GM18508 (cell line): ENCODE data around the gene ATP1A1.

Experiments used
- ATAC-seq: cut with Tn5 transposase; IDR thresholded peaks from one replicate; pipeline ENCODE4 v1.9.1; 2021; ENCODE audit warnings: moderate number of reproducible peaks; ENCODE audit not compliant: insufficient read depth, unreplicated experiment

The ATP1A1 gene

DNA sequence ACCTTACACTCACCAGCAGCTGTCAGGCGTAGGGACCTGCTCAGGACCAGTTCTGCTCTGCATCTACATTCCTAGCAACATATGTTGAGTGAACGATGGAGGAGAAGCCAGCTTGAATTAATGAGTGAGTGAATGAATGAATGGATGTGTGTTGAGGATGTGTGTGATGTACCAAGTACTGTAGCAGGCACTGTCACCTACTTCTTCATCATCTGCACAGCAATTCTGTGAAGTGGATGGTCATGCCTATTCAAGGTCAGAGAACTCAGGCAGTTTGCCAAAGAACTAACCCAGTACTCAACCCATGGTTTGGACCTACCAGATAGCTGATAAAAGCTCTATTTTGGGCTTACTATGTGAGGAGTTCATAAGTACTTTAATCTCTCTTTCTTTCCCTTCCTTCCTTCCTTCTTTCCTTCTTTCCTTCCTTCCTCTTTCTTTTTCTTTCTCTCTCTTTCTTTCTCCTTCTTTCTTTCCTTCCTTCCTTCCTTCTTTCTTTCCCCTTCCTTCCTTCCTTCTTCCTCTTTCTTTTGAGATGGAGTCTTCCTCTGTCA lies 56.9 kb downstream of the ATP1A1 start:
- ATAC-seq: no peak

DNA sequence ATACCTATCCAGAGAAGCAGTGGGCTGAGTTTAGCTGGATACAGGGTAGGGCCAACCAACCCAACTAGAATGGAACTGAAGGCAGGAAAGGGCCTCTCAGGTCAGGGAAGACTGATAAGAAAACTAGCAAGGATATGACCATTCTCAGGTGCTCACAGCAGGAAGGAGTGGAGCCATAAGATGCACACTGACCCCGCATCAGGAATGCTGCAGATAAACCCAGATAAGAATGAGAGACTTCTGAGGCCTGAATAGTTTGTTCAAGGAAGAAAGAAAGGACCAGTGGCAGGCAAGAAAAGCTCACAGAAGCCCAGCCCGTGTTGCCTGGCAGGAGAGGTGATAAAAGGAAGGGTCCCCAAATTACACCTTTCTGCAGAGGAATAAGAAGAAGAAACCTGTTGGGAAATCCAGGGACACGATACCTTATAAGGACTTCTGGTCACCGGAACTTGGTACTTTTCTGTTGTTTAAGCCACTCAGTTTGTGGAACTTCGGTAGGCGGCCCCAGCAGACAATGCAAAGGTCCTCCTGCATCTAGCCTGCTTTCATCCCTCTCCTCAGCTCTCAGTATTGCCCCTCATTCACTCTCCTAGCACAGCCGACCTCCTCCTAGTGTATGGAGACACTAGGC lies 58.9 kb downstream of the ATP1A1 start:
- ATAC-seq: no peak

DNA sequence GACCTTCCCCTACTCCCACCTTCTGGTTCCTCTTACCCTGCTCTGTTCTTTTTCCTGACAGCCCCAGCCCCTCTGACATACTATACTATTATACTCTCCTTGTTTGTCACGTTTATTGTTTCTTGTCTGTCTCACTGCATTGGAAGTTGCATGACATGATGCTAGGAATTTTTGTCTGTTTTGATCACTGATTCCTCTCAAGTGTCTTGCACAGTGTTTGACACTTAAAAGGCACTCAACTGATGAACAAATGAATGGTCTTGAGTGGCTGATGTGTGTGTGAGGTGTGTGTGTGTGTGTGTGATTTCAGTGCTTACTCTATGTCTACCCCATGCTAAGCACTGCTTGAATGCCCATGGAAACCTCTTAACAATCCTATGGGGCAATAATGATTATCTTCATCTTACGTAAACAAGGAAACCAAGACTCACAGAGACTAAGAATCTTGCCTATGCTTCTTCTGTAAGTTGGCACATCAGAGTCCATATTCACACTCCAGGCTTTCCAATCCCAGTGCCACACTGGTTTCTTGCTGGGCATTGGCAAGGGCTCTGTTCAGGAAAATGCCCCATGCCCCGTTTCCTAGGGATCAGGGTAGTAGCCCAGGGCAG lies 59.7 kb downstream of the ATP1A1 start:
- ATAC-seq: no peak

GRCh38 chr1:116433275-116434257 lies 60.5 kb downstream of the ATP1A1 start:
- no peak for ATAC-seq

DNA sequence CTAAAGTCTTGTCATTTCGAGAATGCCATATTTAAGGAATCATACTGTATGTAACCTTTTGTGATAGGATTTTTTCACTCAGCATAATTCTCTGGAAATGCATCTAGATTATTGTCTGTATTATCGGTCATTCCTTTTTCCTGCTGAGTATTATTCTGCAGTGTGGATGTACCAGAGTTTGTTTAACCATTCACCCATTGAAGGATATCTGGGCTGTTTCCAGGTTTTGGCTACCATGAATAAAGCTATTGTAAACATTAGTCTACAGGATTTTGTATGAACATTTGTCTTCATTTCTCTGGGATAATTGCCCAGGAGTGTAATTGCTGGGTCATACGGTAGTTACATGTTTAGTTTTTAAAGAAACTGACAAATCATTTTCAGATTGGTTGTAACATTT lies 61.8 kb downstream of the ATP1A1 start:
- ATAC-seq: no peak

DNA sequence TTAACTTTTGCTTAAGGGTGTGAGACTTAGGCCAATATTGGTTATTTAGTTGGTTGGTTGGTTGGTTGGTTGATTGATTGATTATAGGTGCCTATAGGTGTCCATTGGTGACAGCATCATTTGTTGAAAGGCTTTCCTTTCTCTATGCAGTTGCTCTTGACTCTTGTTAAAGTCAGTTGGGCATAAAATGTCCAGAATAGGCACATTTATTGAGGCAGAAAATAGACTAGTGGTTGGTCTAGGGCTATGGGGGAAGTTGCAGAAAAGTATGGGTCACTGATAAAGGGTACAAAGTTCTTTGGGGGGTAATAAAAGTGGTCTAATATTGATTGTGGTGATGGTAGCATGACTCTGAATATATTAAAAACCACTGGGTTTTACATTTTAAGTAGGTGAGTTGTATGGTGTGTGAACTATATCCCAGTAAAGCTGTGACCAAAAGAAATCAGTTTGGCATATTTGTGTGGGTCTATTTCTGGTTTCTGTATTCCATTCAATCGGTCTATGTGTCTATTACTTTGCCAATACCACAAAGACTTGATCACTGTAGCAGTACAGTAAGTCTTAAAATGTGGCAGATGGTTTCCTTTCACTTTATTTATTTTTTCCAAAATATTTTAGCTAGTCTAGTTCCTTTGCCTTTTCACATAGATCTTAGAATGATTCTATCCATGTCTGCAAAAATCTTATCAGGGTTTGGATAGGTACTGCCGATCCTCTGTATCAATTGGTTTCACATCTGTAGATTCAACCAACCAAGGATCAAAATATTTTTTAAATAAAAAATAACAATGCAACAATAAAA lies 63.0 kb downstream of the ATP1A1 start:
- no peak for ATAC-seq

- ATAC-seq: no peak
Observed at GRCh38 chr1:116436611-116436970, 63.5 kb downstream of the ATP1A1 start.

DNA sequence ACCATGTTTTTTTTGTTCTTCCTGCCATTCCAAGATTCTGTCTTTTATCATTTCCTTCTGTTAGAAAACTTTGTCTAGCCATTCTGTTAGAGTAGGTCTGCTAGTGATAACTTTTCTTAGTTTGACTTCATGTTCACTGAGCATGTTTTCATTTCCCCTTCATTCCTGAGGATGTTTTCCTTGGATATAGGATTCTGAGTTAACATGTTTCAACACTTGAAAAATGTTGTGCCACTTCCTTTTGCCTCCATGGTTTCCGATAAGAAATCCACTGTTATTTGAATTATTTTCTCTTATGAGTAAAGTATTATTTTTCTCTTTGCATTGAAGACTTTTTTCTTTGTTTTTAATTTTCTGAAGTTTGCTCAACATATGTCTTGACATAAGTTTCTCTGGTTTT lies 66.7 kb downstream of the ATP1A1 start:
- ATAC-seq: no peak

DNA sequence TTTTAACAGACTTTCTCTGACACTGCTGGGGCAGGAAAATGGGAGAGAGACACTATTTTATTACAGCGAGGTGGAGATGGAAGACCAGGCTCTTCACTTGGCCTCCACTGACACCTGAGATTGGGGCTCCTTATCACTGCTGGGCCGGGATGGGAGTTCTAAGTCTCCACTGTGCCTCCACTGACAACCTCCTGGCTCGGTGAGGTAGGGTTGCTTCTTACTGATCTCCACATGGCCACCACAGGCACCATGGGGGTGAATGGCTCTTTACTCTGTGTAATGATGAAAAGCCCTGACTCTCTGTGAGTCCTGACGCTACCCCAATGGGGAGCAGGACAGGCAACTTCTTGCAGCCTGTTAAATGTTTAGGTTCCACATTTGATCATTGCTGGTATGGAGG lies 67.7 kb downstream of the ATP1A1 start:
- no peak for ATAC-seq

DNA sequence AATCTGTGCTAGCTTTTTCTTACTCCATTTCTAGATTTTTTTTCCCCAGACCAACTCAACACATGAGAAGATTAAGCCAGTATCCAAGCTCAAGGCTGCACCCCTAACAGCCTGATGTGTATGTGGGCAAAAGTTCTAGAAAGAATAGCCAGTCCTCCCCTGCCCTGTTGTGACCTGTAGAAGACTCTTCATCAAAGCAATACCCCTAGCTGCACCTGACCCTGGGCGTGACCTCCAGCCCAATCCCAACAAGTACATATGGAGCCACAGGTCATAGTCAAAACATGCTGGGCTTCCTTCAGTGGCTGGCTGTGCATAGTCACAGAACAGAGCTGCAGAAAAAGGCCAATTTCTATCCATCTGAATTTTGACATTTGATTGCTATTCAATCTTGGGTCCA lies 72.5 kb downstream of the ATP1A1 start:
- no peak for ATAC-seq

DNA sequence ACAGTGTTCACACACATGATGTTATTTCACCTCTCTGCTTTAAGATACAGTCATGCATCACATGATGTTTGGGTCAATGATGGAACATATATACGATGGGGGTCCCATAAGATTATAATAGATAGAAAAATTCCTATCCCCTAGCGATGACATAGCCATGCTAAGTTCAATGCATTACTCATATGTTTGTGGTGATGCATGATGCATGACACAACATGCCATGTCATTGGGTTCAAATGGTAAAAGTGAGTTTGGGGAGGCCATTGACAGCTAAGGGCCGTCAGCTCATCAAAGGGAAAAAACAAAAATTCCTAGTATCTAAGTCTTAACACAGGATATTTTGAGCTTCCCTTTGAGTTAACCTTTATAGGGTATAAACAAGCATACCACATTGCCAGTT lies 73.6 kb downstream of the ATP1A1 start:
- no peak for ATAC-seq

- ATAC-seq: no peak
Observed at GRCh38 chr1:116448785-116449385, 75.8 kb downstream of the ATP1A1 start.

GRCh38 chr1:116449578-116449977 lies 76.5 kb downstream of the ATP1A1 start:
- no peak for ATAC-seq

- ATAC-seq: no peak
Observed at GRCh38 chr1:116451702-116452101, 78.7 kb downstream of the ATP1A1 start.

DNA sequence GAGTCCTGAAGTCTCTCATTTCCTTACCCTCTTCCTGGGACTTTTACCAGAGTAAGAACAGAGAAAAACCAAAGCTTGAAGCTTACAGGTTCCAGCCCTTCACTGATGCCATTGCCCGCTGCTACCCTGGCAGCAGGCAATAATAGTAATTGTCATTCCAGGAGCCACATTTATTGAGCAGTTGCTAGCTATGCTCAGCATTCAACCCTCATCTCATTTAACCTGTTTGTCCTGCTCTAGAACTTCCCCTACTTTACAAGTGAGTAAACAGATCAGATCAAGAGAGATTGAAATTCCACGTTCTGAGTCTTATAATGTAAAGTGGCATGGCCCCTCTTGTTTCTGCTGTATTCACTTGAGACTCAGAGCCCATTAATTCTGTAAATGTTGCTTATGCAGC lies 80.4 kb downstream of the ATP1A1 start:
- ATAC-seq: no peak

GRCh38 chr1:116453906-116454305 lies 80.9 kb downstream of the ATP1A1 start:
- no peak for ATAC-seq
